Measurements from ENCODE around the gene RBFOX2. TPM values are rescaled to one million over a fixed set of nuclear protein-coding genes. Genes with fewer than 3 reads are reported as not detected.

RBFOX2 gene
- total and polyA plus RNA-seq, 2 donors (not counting 1 experiment from before 2014, with no cell fraction given): not detected

GRCh38 chr22:35781898-35782297 is 246.7 kb downstream of the RBFOX2 start:
- no peaks in the 10 kb centered on the region for H4K20me1 ChIP-seq (ENCODE audit: control insufficient read depth, insufficient read depth, low read length, poor library complexity, severe bottlenecking)
- no peak overlapping the region for H3K4me3 Mint-ChIP-seq
- H3K36me3 ChIP-seq (replicated peaks in 1 of 2; ENCODE audit: control extremely low read depth in 1 of 2, control insufficient read depth in 1 of 2, extremely low read depth in 1 of 2, insufficient read depth in 2 of 2, low read length in 1 of 2): no peaks in the 10 kb centered on the region
- H3K79me2 ChIP-seq (ENCODE audit: control insufficient read depth, insufficient read depth, low read length): no peaks in the 10 kb centered on the region
- ChIA-PET CTCF (no interaction called here), POLR2A (no interaction called here)
- no peak overlapping the region for H3K27ac Mint-ChIP-seq
- no peaks in the 10 kb centered on the region for H3K9me3 Mint-ChIP-seq (ENCODE audit: insufficient read depth)
- TF ChIP-seq EZH2 (IDR thresholded peaks at IDR 0.05; ENCODE audit: borderline replicate concordance, insufficient read depth, low read depth, low read length, poor library complexity, severe bottlenecking): no peak
- TF ChIP-seq, protein P1, sequence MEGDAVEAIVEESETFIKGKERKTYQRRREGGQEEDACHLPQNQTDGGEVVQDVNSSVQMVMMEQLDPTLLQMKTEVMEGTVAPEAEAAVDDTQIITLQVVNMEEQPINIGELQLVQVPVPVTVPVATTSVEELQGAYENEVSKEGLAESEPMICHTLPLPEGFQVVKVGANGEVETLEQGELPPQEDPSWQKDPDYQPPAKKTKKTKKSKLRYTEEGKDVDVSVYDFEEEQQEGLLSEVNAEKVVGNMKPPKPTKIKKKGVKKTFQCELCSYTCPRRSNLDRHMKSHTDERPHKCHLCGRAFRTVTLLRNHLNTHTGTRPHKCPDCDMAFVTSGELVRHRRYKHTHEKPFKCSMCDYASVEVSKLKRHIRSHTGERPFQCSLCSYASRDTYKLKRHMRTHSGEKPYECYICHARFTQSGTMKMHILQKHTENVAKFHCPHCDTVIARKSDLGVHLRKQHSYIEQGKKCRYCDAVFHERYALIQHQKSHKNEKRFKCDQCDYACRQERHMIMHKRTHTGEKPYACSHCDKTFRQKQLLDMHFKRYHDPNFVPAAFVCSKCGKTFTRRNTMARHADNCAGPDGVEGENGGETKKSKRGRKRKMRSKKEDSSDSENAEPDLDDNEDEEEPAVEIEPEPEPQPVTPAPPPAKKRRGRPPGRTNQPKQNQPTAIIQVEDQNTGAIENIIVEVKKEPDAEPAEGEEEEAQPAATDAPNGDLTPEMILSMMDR (IDR thresholded peaks at IDR 0.05): no peak
- no peak overlapping the region for H3K4me3 ChIP-seq (ENCODE audit: control extremely low read depth in 1 of 5, extremely low read depth in 1 of 5, insufficient read depth in 1 of 5, low read depth in 2 of 5, low read length in 4 of 5)
- no peak overlapping the region for H3K27ac ChIP-seq (ENCODE audit: low read length in 2 of 2)
- H3K27me3 Mint-ChIP-seq: peaks cover 30% of the 10 kb centered on the region
- H3K4me1 Mint-ChIP-seq: no peaks in the 10 kb centered on the region
- no peak overlapping the region for H3K4me2 ChIP-seq (replicated peaks; ENCODE audit: low read depth, low read length, poor library complexity, severe bottlenecking)
- H3K4me1 ChIP-seq (ENCODE audit: control insufficient read depth in 2 of 2, insufficient read depth in 2 of 2, low read length in 2 of 2): no peaks in the 10 kb centered on the region
- H2AFZ ChIP-seq (ENCODE audit: insufficient read depth, low read depth, low read length, poor library complexity, severe bottlenecking): no peak overlapping the region
- WGBS (ENCODE audit: insufficient coverage): no CpG with 5 or more reads among the region's 3 CpGs
- intact Hi-C loops (cut with micrococcal nuclease): no loop called here
- H3K27me3 ChIP-seq (replicated peaks in 1 of 4; ENCODE audit: control extremely low read depth in 1 of 4, control insufficient read depth in 3 of 4, insufficient read depth in 4 of 4, low read length in 3 of 4): peaks cover 0 to 8% (median 0%) of the 10 kb centered on the region in 4 experiments
- ATAC-seq (ENCODE audit: low read depth) (no peak), DNase-seq (no peak)
- no peaks in the 10 kb centered on the region for H3K9me3 ChIP-seq (ENCODE audit: control extremely low read depth in 1 of 3, control insufficient read depth in 2 of 3, insufficient read depth in 1 of 3, low read length in 2 of 3)
- H3K9ac ChIP-seq (ENCODE audit: low read length): no peak overlapping the region

DNA sequence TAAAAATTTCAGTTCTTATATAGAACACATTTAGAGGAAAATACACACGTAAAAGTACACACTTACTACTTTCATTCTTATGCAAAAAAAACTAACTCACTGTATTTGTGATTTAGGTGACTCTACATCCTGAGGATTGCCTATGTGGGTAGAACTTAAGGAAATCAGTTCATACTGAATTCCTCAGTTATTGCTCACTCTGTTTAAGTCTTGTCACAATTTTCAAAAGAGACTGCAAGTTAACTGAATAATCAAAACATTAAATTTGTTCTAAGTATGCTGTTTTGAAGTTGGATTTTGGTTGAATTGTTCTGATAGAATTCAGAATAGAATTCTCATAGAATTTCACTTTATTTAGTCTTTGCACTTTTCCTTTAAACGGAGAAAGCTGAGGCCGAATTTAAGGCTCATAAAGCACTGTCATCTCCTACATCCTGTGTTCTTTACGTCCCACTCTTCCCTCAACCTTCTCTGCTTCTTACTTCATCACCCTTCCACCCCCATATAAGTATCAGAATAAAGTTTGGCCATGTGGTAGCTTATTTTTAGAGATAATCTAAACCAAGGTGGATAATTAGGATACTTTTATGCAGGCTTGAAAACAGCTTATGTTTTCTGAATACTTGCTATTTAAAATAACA is 251.2 kb downstream of the RBFOX2 start:
- H3K4me1 Mint-ChIP-seq: no peaks in the 10 kb centered on the region
- peaks cover 30% of the 10 kb centered on the region for H3K27me3 Mint-ChIP-seq
- H3K27ac ChIP-seq (ENCODE audit: low read length in 2 of 2): no peak overlapping the region
- H3K9me3 Mint-ChIP-seq (ENCODE audit: insufficient read depth): no peaks in the 10 kb centered on the region
- no peak overlapping the region for H2AFZ ChIP-seq (ENCODE audit: insufficient read depth, low read depth, low read length, poor library complexity, severe bottlenecking)
- no peak overlapping the region for H3K4me2 ChIP-seq (replicated peaks; ENCODE audit: low read depth, low read length, poor library complexity, severe bottlenecking)
- no peak overlapping the region for H3K4me3 ChIP-seq (ENCODE audit: control extremely low read depth in 1 of 5, extremely low read depth in 1 of 5, insufficient read depth in 1 of 5, low read depth in 2 of 5, low read length in 4 of 5)
- DNase-seq (no peak), ATAC-seq (ENCODE audit: low read depth) (no peak)
- no peak for TF ChIP-seq EZH2 (IDR thresholded peaks at IDR 0.05; ENCODE audit: borderline replicate concordance, insufficient read depth, low read depth, low read length, poor library complexity, severe bottlenecking)
- TF ChIP-seq, protein P1 (IDR thresholded peaks at IDR 0.05): no peak
- H3K9me3 ChIP-seq (ENCODE audit: control extremely low read depth in 1 of 3, control insufficient read depth in 2 of 3, insufficient read depth in 1 of 3, low read length in 2 of 3): no peaks in the 10 kb centered on the region
- H3K36me3 ChIP-seq (replicated peaks in 1 of 2; ENCODE audit: control extremely low read depth in 1 of 2, control insufficient read depth in 1 of 2, extremely low read depth in 1 of 2, insufficient read depth in 2 of 2, low read length in 1 of 2): no peaks in the 10 kb centered on the region
- no peak overlapping the region for H3K4me3 Mint-ChIP-seq
- H3K27ac Mint-ChIP-seq: no peak overlapping the region
- no peaks in the 10 kb centered on the region for H3K79me2 ChIP-seq (ENCODE audit: control insufficient read depth, insufficient read depth, low read length)
- H4K20me1 ChIP-seq (ENCODE audit: control insufficient read depth, insufficient read depth, low read length, poor library complexity, severe bottlenecking): no peaks in the 10 kb centered on the region
- intact Hi-C loops (cut with micrococcal nuclease): no loop called here
- ChIA-PET POLR2A (no interaction called here), CTCF (no interaction called here)
- WGBS (ENCODE audit: insufficient coverage): no CpG with 5 or more reads among the region's 4 CpGs
- H3K9ac ChIP-seq (ENCODE audit: low read length): no peak overlapping the region
- no peaks in the 10 kb centered on the region for H3K4me1 ChIP-seq (ENCODE audit: control insufficient read depth in 2 of 2, insufficient read depth in 2 of 2, low read length in 2 of 2)
- H3K27me3 ChIP-seq (replicated peaks in 1 of 4; ENCODE audit: control extremely low read depth in 1 of 4, control insufficient read depth in 3 of 4, insufficient read depth in 4 of 4, low read length in 3 of 4): peaks cover 0 to 17% (median 0%) of the 10 kb centered on the region in 4 experiments

All from B cell (primary cell).